ENCODE measurements around the gene CCT6A. TPM values are rescaled to one million over a fixed set of nuclear protein-coding genes. Genes with fewer than 3 reads are reported as not detected.
A peak's percentile ranks its signal among the peaks of the same experiment; 100 is the strongest.
"Not testable (repeated sequence)": the region's sequence is repeated elsewhere in the genome, so short reads cannot be mapped to it uniquely, and the experiment has no call there.

The CCT6A gene
- polyA plus RNA-seq (ENCODE audit: insufficient read length in 4 of 4), result 100 to 1,000 TPM; 201 to 229 (median 221) TPM

GRCh38 chr7:56051339-56052191, at the start of gene CCT6A, which contains the start of gene PSPH:
CCT6A (plus strand) TSS chr7:56051765; CDS start chr7:56051849, 84 bp downstream.
PSPH (minus strand) TSS chr7:56051444; CDS start chr7:56021212, 30,232 bp downstream.
- peak; percentile 93 to 97 (median 96) for DNase-seq (ENCODE audit: low read depth in 4 of 4, low spot score in 3 of 4)

- no peak for DNase-seq (ENCODE audit: low read depth in 4 of 4, low spot score in 3 of 4)
These were observed 47.8 kb upstream of the CCT6A start for GRCh38 chr7:56003749-56004148.

DNA sequence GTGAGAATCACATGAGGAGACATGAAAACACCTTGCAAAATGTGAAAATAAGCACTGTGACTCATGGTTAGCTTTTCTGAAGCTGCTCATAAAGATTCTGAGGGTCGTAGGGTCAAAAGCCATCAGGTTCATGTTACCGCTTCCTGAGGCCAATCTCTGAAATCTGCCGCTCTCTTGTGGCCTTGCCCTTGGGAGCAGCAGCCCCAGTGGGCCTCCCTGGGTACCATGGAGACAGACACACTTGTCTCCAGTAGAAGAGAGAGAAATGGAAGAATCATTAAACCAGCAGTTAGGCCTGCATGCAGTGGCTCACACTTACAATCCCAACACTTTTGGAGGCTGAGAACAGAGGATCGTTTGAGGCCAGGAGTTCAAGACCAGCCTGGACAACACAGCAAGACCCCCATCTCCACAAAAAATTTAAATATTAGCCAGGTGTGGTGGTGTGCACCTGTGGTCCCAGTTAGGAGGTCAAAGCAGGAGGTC, 44.4 kb upstream of the CCT6A start:
- peak in 3 of 4 donors; percentile 0 to 16 (median 8) for DNase-seq (ENCODE audit: low read depth in 4 of 4, low spot score in 3 of 4)

DNA sequence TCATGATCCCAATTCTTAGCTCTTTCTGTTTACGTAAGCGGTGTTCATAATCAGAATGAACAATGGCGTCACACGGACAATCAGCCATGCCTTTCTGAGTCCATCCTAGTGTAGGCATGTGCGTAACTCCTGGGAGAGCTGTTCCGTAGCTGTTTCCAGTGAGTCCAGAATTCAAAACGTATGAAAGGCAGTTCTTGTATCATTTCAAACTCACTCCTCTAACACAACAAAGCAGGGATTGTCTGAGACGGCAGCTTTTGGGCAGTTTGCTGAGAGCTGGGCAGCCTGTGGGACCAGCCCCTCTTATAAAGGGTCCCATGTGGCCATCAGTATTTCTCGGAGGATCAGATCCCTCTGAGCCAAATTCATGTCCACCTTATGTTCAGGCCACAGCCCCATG, 43.7 kb upstream of the CCT6A start:
- DNase-seq (ENCODE audit: low read depth in 4 of 4, low spot score in 3 of 4), result no peak

DNA sequence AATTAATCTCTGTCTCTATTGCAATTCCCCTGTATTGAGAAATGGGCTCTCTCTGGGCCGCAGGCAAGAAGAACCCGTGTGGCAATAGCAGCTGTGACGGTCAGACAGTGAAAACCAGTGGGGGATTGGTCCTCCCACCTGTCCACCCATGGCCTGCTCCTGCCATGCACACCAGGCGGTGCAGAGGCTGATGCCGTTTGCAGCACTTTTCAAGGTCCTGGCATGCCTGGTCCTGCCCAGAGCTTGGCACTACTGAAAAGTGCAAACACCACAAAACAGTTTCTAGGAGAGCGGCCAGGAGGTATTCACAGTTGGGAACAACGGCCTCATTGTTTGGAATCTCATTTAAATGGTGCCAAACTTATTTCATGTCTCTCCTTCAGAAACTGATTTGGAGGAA, 41.9 kb upstream of the CCT6A start:
- no peak for DNase-seq (ENCODE audit: low read depth in 4 of 4, low spot score in 3 of 4)

GRCh38 chr7:56017015-56017414, 34.5 kb upstream of the CCT6A start:
- not testable (repeated sequence) for DNase-seq (ENCODE audit: low read depth in 4 of 4, low spot score in 3 of 4)

GRCh38 chr7:56019501-56019900, 32.1 kb upstream of the CCT6A start:
- no peak for DNase-seq (ENCODE audit: low read depth in 4 of 4, low spot score in 3 of 4)

DNA sequence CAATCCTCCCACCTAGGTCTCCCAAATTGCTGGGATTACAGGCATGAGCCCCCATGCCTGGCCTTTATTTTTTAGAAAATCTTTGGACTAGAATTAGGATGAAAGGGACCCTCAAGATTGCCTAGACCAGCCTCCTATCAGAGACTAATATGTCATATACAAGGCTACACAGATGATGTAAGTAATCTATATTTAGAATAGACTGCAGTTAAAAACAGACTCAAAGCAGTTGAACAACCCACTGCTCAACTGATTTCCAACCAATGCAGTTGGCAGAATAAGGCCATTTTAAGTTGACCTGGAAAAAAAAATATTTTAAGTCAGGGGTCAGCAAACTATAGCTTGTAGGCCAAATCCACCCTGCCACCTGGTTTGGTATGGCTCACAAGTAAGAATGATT, 28.1 kb upstream of the CCT6A start:
- no peak for DNase-seq (ENCODE audit: low read depth in 4 of 4, low spot score in 3 of 4)

DNA sequence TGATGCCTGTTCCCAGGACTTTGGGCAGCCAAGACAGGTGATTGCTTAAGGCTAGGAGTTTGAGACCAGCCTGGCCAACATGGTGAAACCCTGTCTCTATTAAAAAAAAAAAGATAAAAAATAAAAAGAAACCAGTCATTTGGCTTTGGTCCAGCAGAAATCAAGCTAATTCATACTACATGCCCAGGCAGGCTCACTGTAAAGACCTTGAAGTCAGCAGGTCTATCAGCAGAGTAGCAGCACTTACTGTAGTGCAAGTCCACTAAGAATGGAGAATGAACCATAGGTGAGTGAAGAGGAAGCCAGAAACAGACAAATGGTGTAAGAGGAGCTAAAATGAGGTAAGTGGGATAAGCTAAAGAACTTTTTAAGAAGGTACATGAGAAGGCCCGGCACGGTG, 25.0 kb upstream of the CCT6A start:
- no peak for DNase-seq (ENCODE audit: low read depth in 4 of 4, low spot score in 3 of 4)

GRCh38 chr7:56028942-56029630, 22.5 kb upstream of the CCT6A start:
- DNase-seq (ENCODE audit: low read depth in 4 of 4, low spot score in 3 of 4), result no peak

DNA sequence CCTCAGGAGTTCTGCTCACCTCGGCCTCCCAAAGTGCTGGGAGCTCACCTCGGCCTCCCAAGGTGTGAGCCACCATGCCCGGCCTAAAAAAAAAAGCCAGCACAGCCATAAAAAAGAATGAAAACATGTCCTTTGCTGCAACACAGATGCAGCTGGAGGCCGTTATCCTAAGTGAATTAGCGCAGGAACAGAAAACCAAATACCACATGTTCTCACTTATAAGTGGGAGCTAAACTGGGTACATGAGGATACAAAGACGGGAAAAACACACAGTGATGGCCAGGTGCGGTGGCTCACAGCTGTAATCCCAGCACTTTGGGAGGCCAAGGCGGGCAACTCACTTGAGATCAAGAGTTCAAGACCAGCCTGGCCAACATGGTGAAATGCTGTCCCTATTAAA, 21.2 kb upstream of the CCT6A start:
- DNase-seq (ENCODE audit: low read depth in 4 of 4, low spot score in 3 of 4), result no peak

DNA sequence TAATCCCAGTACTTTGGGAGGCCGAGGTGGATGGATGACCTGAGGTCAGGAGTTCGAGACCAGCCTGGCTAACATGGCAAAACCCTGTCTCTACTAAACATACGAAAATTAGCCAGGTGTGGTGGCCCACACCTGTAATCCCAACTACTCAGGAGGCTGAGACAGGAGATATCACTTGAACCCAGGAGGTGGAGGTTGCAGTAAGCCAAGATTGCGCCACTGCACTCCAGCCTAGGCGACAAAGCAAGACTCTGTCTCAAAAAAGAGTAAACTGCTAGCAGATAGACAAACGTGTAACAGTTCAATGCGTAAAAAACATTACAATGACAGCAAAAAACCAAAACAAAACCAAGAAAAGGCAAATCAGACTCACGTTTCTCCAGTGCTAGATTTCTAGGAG, 20.0 kb upstream of the CCT6A start:
- not testable (repeated sequence) for DNase-seq (ENCODE audit: low read depth in 4 of 4, low spot score in 3 of 4)

- not testable (repeated sequence) for DNase-seq (ENCODE audit: low read depth in 4 of 4, low spot score in 3 of 4)
These were observed 19.0 kb upstream of the CCT6A start for GRCh38 chr7:56032578-56032977.

GRCh38 chr7:56033671-56034432, 17.7 kb upstream of the CCT6A start:
- peak in 1 of 4 donors; percentile 54 for DNase-seq (ENCODE audit: low read depth in 4 of 4, low spot score in 3 of 4)

DNA sequence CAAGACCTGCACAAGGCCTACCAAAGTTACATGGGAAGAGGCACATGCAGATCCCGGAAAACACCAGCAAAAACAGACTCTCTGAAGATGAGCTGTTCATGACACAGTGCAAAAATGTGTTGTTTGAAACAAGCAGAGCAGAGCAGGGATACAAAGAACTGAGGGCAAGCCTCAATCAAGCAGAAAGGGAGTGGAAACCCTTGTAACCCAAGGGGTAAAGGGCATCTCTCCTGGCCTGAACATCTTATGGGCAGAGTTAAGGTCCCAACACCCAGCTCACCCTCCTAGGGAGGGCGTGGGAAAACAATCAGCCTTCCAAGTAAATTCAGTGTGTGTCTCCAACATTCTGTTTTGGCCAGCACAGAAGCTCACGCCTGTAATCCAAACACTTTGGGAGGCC, 10.8 kb upstream of the CCT6A start:
- no peak for DNase-seq (ENCODE audit: low read depth in 4 of 4, low spot score in 3 of 4)

DNA sequence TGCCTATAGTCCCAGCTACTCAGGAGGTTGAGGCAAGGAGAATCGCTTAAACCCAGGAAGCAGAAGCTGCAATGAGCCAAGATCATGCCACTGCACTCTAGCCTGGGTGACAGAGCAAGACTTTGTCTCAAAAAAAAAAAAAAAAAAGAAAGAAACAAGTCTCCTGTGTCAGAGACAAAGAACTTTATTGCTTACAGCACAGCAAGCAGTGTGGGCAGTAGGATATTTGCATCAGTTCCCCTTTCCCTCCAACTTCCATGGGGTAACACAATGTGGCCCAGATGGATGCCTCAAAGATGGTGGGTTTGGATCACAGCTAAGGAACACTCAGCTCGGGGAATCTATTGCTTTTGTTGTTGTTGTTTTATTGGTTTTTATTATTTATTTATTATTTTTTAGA, 5.8 kb upstream of the CCT6A start:
- not testable (repeated sequence) for DNase-seq (ENCODE audit: low read depth in 4 of 4, low spot score in 3 of 4)

DNA sequence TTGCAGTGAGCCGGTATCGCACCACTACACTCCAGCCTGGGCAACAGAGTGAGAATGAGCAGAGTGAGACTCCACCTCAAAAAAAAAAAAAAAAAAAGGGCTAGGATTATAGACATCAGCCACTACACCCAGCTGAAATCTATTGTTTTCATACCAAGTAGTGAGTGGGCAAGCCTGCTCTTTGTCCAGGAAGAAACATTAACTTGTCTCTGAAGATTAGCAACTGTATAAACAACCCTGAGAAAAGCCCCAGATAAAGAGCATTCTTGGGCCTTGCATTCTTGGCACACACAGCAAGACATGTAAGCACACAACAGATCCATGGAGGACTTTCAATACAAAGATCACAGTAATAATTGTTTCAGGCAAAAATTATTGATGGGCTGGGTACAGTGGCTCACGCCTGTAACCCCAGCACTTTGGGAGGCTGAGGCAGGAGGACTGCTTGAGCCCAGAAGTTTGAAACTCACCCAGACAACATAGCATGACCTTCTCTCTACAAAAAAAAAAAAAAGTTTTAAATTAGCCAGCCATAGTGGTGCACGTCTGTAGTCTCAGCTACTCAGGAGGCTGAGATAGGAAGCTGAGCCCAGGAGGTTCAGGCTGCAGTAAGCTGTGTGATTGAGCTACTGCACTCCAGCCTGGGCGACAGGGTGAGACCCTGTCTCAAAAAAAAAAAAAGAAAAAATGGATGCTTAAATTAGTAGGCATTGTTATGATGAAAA, 4.7 kb upstream of the CCT6A start:
- DNase-seq (ENCODE audit: low read depth in 4 of 4, low spot score in 3 of 4), result peak in 1 of 4 donors; percentile 36

GRCh38 chr7:56047446-56048116, 4.0 kb upstream of the CCT6A start:
- DNase-seq (ENCODE audit: low read depth in 4 of 4, low spot score in 3 of 4), result not testable (repeated sequence)

DNA sequence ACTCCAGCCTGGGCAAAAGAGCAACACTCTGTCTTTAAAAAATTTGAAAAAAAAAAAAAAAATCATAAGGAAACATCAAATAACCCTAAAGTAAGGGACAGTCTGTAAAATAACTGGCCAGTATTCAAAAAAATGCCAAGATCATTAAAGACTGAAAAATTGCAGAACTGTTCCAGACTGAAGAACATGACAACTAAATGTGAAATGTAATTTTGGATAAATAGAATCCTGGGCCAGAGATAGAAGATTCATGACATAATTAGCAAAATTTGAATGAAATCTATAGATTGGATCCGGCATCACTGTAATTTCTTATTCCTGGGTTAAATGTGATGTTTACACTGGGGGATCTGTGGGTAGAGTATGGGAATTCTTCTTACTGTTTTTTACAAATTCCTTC, 3.3 kb upstream of the CCT6A start:
- no peak for DNase-seq (ENCODE audit: low read depth in 4 of 4, low spot score in 3 of 4)

DNA sequence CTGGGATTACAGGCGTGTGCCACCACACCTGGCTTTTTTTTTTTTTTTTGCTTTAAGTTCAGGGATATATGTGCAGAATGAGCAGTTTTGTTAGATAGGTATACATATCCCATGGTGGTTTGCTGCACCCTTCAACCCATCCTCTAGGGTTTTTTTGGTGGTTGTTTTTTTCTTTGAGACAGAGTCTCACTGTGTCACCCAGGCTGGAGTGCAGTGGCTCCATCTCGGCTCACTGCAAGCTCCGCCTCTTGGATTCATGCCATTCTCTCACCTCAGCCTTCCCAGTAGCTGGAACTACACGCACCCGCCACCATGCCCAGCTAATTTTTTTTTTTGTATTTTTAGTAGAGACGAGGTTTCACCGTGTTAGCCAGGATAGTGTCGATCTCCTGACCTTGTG, 2.8 kb upstream of the CCT6A start:
- DNase-seq (ENCODE audit: low read depth in 4 of 4, low spot score in 3 of 4), result not testable (repeated sequence)

Measured in right renal pelvis (tissue), 4 donors.